GM12891 (cell line): Measurements from ENCODE around the gene DCP1A.

Experiments used
- POLR2A ChIP-seq: IDR thresholded peaks from 2 replicates; pipeline ENCODE4 v1.6.1; 2011; ENCODE audit warnings: low read depth, low read length, control low read depth
- POLR2AphosphoS5 ChIP-seq: IDR thresholded peaks from 2 replicates; pipeline ENCODE4 v1.6.1; 2011; ENCODE audit warnings: low read depth, low read length, control low read depth
- POU2F2 ChIP-seq: IDR thresholded peaks from 2 replicates; pipeline ENCODE4 v1.6.1; 2011; ENCODE audit warnings: low read depth, mild to moderate bottlenecking, control low read depth, low read length, moderate library complexity
- SPI1 ChIP-seq: IDR thresholded peaks from 2 replicates; pipeline ENCODE4 v1.6.1; 2011; ENCODE audit warnings: low read depth, low read length, control low read depth
- TAF1 ChIP-seq: IDR thresholded peaks from 2 replicates; pipeline ENCODE4 v1.6.1; 2011; ENCODE audit warnings: low read depth, low read length, control low read depth

DNA sequence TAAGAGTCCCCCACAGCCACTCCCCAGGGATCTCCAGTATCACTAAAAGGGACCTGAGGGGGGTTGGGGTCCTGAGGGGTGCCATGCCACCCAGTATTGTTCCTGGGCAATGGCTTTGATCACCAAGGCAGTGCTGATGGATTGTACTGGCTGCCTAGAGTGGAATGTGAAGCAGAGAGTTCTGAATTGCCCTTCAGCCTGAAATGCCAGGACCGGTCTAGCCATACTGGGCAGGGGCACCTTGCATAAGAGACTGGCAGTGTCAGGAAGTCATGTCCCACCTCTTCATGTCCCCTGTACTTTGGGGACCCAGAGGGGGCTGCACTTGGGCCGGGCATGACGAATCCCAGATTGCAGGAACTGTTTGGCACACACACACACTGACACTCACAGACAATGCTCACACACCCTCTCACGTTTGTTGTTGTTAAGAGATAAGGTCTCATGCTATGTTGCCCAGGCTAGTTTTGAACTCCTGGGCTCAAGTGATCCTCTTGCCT lies 87.0 kb downstream of the DCP1A start:
- TF ChIP-seq POLR2AphosphoS5 (no peak), POLR2A (no peak), TAF1 (no peak), POU2F2 (no peak), SPI1 (no peak)
